ENCODE measurements around the gene NEU2.

The NEU2 gene

GRCh38 chr2:233032551-233033320 lies at the start of gene NEU2:
TSS of gene NEU2 (plus strand) at chr2:233032672. CDS start at chr2:233032672, 0 bp downstream.
- no peak for DNase-seq

- no peak for DNase-seq
These were observed 49.4 kb upstream of the NEU2 start for GRCh38 chr2:232982926-232983668.

- no peak for DNase-seq
These were observed 48.8 kb upstream of the NEU2 start for GRCh38 chr2:232983669-232984140.

GRCh38 chr2:232984451-232985207 lies 47.8 kb upstream of the NEU2 start:
- no peak for DNase-seq

- DNase-seq: no peak
These were observed 46.3 kb upstream of the NEU2 start for GRCh38 chr2:232986155-232986554.

- no peak for DNase-seq
These were observed 39.1 kb upstream of the NEU2 start for GRCh38 chr2:232993231-232993821.

GRCh38 chr2:232994446-232994845 lies 38.0 kb upstream of the NEU2 start:
- no peak for DNase-seq

- DNase-seq: no peak
These were observed 34.5 kb upstream of the NEU2 start for GRCh38 chr2:232997749-232998665.

GRCh38 chr2:232998666-232998985 lies 33.8 kb upstream of the NEU2 start:
- DNase-seq: no peak

GRCh38 chr2:232999354-232999753 lies 33.1 kb upstream of the NEU2 start:
- DNase-seq: no peak

GRCh38 chr2:233000886-233001750 lies 31.4 kb upstream of the NEU2 start:
- DNase-seq: no peak

- no peak for DNase-seq
These were observed 29.4 kb upstream of the NEU2 start for GRCh38 chr2:233002829-233003657.

GRCh38 chr2:233003658-233004555 lies 28.6 kb upstream of the NEU2 start:
- DNase-seq: no peak

- no peak for DNase-seq
These were observed 27.4 kb upstream of the NEU2 start for GRCh38 chr2:233005096-233005495.

GRCh38 chr2:233006648-233007047 lies 25.8 kb upstream of the NEU2 start:
- no peak for DNase-seq

GRCh38 chr2:233007270-233007669 lies 25.2 kb upstream of the NEU2 start:
- DNase-seq: no peak

- DNase-seq: no peak
These were observed 24.7 kb upstream of the NEU2 start for GRCh38 chr2:233007739-233008138.

- no peak for DNase-seq
These were observed 22.8 kb upstream of the NEU2 start for GRCh38 chr2:233009661-233010060.
